Subcutaneous abdominal adipose tissue (tissue), 5 donors: Measurements from ENCODE around the gene PHYKPL.
"Not testable (repeated sequence)": the region's sequence is repeated elsewhere in the genome, so short reads cannot be mapped to it uniquely, and the experiment has no call there.

Experiments
- H3K27ac ChIP-seq: one replicate; pipeline ENCODE4 v1.7.0; 2013; ENCODE audit warnings: low read depth, mild to moderate bottlenecking, inconsistent platforms, low read length, moderate library complexity
- H3K27me3 ChIP-seq, 5 donors: one replicate each; pipeline ENCODE4 v1.7.0; 2013; ENCODE audit warnings: low read length in 5 of 5, inconsistent platforms in 1 of 5; ENCODE audit not compliant: control insufficient read depth in 5 of 5, insufficient read depth in 4 of 5
- H3K36me3 ChIP-seq, 5 donors: one replicate each; pipeline ENCODE4 v1.7.0; 2013; ENCODE audit warnings: low read length in 5 of 5; ENCODE audit not compliant: control insufficient read depth in 5 of 5, insufficient read depth in 5 of 5
- H3K4me1 ChIP-seq, 5 donors: one replicate each; pipeline ENCODE4 v1.7.0; 2013; ENCODE audit warnings: low read length in 5 of 5, mild to moderate bottlenecking in 3 of 5, moderate library complexity in 1 of 5; ENCODE audit not compliant: control insufficient read depth in 5 of 5, insufficient read depth in 5 of 5
- H3K4me3 ChIP-seq, 5 donors: one replicate each; pipeline ENCODE4 v1.7.0; 2013; ENCODE audit warnings: low read length in 5 of 5, low read depth in 1 of 5
- H3K9ac ChIP-seq, 5 donors: one replicate each; pipeline ENCODE4 v1.7.0; 2013; ENCODE audit warnings: low read length in 5 of 5, mild to moderate bottlenecking in 4 of 5, moderate library complexity in 3 of 5
- H3K9me3 ChIP-seq, 5 donors: one replicate each; pipeline ENCODE4 v1.7.0; 2013; ENCODE audit warnings: low read length in 5 of 5; ENCODE audit not compliant: control insufficient read depth in 5 of 5
- donor health status: healthy.
- donor health status: healthy.
- donor health status: healthy.
- donor health status: healthy.
- donor health status: healthy.

Gene PHYKPL

DNA sequence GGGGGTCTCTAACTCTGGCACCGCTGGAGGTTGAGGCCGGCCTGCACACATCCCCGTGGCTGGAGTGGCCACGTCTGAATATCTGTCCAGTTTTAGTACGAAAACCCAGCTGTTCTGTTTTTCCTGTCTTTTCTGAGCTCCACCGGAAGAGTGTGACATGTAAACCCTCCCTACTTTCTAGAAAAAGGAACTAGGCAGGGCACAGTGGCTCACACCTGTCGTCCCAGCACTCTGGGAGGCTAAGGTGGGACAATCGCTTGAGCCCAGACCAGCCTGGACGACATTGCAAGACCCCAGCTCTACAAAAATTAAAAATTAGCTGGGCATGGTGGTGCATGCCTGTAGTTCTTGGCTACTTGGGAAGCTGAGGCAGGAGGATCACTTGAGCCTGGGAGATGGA, 8.2 kb upstream of the PHYKPL start:
- no peak overlapping the region for H3K27ac ChIP-seq
- no peak overlapping the region for H3K4me3 ChIP-seq
- peaks cover 0 to 62% (median 27%) of the 10 kb centered on the region in 5 donors for H3K4me1 ChIP-seq

DNA sequence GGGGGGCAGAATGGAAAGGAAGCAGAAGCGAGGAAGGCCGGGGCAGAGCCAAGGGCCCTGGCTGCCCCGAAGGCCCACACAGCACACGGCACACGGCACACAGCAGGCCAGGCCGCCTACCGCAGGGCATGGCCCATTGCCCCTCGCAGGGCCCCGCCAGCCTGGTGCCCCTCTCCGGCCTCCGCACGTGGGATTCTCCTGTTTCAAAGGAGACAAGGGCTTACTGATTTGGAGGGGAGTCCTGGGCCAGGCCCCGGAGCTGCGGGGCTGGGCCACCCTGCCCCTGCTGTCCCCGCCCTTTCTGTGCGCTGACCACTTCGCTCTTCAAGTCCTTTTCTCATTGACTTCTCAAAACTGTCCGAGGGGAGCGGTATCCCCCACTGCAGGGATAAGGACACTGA, 7.7 kb upstream of the PHYKPL start:
- Histone ChIP-seq H3K4me1 (peaks cover 0 to 66% (median 32%) of the 10 kb centered on the region in 5 donors), H3K27me3 (no peaks in the 10 kb centered on the region), H3K4me3 (no peak overlapping the region), H3K27ac (no peak overlapping the region), H3K36me3 (no peaks in the 10 kb centered on the region), H3K9me3 (no peaks in the 10 kb centered on the region), H3K9ac (no peak overlapping the region)

More for the DNA sequence above, 8.2 kb upstream of the PHYKPL start:
- Histone ChIP-seq H3K36me3 (no peaks in the 10 kb centered on the region), H3K27me3 (no peaks in the 10 kb centered on the region), H3K9ac (peak overlapping the region in 1 of 5 donors; percentile 6), H3K9me3 (no peaks in the 10 kb centered on the region)

DNA sequence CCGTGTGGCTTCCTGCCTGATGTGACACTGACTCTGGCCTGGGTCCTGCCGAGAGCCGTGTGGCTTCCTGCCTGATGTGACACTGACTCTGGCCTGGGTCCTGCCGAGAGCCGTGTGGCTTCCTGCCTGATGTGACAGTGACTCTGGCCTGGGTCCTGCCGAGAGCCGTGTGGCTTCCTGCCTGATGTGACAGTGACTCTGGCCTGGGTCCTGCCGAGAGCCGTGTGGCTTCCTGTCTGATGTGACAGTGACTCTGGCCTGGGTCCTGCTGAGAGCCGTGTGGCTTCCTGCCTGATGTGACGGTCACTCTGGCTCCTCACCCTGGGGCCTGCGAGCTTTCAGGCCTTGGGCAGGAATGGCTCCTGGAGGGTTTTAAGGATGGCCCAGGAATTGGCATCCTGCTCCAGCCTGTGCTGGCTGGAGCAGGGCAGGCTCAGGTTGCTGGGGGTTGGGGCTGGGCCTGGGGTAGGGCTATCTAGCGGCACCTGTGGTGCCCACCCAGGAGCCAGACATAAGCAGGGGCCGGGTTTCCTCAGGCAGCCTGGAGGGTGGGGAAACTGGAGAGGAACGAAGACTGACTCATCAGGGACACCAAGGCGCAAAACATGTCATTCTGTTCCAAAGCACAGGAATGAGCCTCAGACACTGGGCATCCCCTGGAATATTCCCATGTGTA, 7.2 kb upstream of the PHYKPL start:
- H3K9me3 ChIP-seq, H3K36me3 ChIP-seq, H3K9ac ChIP-seq, H3K27me3 ChIP-seq, H3K27ac ChIP-seq, H3K4me3 ChIP-seq: not testable (repeated sequence)
- H3K4me1 ChIP-seq, result peaks cover 0 to 72% (median 37%) of the 10 kb centered on the region in 5 donors

DNA sequence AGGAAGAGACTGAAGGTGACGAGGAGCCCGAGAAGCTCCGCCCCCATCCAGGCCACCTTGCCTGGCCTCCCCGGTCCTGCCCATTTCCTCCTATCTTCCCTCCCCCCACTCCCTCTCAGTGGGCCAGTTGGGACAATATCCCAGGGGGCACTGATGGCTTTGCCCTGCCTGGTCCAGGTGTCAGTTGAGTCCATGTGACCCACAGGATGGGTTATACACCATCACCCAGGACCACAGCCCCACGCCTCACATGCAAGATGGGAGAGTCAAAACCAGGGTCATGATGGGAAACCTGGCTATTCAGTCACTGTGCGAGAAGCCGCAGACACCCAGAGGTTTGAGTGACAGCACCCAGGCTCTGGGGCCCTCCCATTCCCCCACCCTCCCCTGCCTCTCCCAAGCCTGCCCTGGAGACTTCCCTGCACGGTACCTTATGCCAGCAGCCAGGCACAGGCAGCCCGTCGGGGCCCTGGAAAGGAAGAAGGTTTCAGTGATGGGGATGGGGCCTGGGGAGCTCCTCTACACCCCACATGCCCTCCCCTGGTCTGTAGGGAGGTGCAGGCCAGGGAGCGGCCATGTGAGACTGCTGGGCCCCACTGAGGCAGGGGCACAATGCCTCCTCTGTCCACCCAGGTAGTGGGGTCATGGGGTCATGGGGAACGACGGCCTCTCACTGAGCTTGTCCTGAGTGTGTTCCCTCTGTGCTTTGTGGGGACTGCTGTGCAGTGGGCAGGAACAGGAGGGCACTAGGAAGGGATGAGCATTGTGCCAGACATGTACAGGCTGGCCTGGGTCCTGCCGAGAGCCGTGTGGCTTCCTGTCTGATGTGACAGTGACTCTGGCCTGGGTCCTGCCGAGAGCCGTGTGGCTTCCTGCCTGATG, 6.3 kb upstream of the PHYKPL start:
- Histone ChIP-seq H3K27me3 (no peaks in the 10 kb centered on the region), H3K9me3 (no peaks in the 10 kb centered on the region), H3K4me1 (peaks cover 0 to 79% (median 41%) of the 10 kb centered on the region in 5 donors), H3K9ac (peak overlapping the region in 2 of 5 donors; percentile 26 to 41), H3K36me3 (no peaks in the 10 kb centered on the region), H3K4me3 (no peak overlapping the region), H3K27ac (no peak overlapping the region)

DNA sequence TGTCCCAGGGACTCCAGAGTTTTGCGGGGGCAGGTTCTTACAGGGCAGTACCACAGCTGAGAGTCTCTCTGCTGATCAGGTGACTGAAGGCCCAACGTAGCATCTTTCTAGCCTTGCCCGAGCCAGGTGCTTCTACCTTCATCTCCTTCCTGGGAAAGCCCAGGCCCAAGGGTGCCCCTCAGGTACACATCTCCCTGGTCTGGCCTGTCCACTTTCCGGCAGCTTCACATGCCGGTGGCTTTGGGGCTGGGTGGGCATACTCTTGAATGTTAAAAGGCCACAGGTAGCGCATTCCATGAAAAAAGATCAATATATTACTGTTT, 5.7 kb upstream of the PHYKPL start:
- peak overlapping the region in 1 of 5 donors; percentile 41 for H3K9ac ChIP-seq
- H3K36me3 ChIP-seq, result no peaks in the 10 kb centered on the region
- no peaks in the 10 kb centered on the region for H3K27me3 ChIP-seq
- no peak overlapping the region for H3K4me3 ChIP-seq
- no peak overlapping the region for H3K27ac ChIP-seq
- peaks cover 0 to 81% (median 41%) of the 10 kb centered on the region in 5 donors for H3K4me1 ChIP-seq
- H3K9me3 ChIP-seq, result no peaks in the 10 kb centered on the region

DNA sequence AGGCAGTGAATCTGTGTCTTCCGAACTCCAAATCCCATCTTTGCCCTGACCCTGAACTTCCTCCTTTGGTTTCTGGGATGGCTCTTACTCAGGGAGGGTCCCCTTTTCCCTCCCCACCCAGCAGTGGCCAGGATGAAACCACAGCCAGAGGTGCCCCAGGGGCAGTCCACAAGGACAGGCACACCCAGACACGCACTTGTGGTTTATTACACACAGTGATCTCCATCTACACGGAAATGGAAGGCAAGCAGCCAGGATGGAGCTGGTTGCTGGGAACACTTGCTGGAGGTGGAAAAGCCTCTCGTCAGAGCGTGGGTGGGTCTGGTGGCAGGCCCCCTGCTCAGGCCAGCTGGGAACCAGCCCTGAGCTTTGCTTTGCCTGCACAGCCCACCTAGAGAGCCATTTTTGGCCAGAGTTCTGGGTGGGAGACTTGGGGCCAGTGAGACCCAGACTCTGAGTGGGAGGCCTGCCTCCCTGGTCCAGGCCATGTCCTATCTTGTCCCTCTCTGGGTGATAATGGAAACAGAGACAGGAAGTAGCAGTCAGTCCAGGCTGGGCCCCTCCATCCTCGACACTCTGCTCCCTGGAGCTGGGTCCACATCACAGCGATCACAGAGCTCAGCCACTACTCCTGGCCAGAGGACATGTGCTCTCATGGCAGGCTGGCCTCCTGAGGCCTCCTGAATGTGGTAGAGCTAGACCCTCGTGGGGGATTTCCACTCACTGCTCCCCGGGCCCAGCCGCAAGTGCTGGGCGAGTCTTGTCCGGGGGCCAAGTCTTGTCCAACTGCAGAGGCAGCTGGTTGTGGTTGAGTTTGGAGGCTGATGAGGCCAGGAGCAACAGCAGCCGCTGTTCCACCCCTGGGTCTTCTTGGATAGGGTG, 5.1 kb upstream of the PHYKPL start:
- no peaks in the 10 kb centered on the region for H3K36me3 ChIP-seq
- H3K27ac ChIP-seq, result no peak overlapping the region

DNA sequence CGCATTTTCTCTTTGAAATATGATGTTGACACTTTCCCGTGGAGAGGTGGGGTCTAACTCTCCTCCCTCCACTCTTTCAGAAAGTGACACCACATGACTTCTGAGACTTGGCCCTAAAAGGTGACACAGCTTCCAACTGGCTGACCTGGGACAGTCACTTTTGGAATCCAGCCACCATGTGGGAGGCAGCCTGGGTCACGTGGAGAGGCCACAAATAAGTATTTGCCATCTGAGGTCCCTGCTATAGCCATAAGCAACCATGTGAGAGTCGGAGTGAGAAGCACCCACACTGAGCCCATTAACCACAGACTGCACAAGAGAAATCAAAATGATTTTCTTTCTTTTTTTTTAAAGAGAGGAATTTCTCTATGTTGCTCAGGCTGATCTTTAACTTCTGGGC, 4.1 kb upstream of the PHYKPL start:
- peaks cover 2 to 89% (median 48%) of the 10 kb centered on the region in 5 donors for H3K4me1 ChIP-seq
- no peaks in the 10 kb centered on the region for H3K9me3 ChIP-seq
- no peak overlapping the region for H3K27ac ChIP-seq
- H3K9ac ChIP-seq, result no peak overlapping the region
- H3K4me3 ChIP-seq, result no peak overlapping the region
- no peaks in the 10 kb centered on the region for H3K27me3 ChIP-seq
- H3K36me3 ChIP-seq, result no peaks in the 10 kb centered on the region

More for the DNA sequence above, 5.1 kb upstream of the PHYKPL start:
- H3K27me3 ChIP-seq, result no peaks in the 10 kb centered on the region
- H3K4me1 ChIP-seq, result peaks cover 2 to 87% (median 45%) of the 10 kb centered on the region in 5 donors
- peak overlapping the region in 1 of 5 donors; percentile 41 for H3K9ac ChIP-seq
- no peak overlapping the region for H3K4me3 ChIP-seq
- H3K9me3 ChIP-seq, result no peaks in the 10 kb centered on the region

- Histone ChIP-seq H3K4me1 (peaks cover 4 to 89% (median 54%) of the 10 kb centered on the region in 5 donors), H3K4me3 (no peak overlapping the region), H3K27me3 (no peaks in the 10 kb centered on the region), H3K9ac (no peak overlapping the region), H3K27ac (no peak overlapping the region), H3K36me3 (peaks cover 0 to 3% (median 0%) of the 10 kb centered on the region in 5 donors), H3K9me3 (no peaks in the 10 kb centered on the region)
These were observed 3.5 kb upstream of the PHYKPL start for GRCh38 chr5:178236126-178236525.

DNA sequence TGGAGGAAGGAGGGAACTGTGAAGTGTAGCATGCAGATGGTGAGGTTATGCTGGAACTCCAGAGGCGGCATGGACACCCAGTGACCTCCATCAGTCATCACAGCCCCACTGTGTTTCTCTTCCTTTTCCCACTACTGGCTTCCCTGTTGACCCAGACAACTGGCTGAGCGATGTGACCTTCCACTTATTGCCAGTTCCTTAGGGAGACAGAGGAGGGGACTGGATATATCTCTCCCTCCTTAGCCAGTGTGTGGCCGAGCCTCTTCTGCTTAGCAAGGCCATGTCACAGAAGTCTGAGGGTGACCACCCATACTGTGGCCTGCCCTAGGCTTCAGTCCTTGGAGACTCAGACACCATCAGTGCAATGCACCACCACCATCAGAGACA, 3.0 kb upstream of the PHYKPL start:
- no peak overlapping the region for H3K9ac ChIP-seq
- no peak overlapping the region for H3K4me3 ChIP-seq
- no peaks in the 10 kb centered on the region for H3K9me3 ChIP-seq
- peaks cover 8 to 89% (median 59%) of the 10 kb centered on the region in 5 donors for H3K4me1 ChIP-seq
- H3K27ac ChIP-seq, result no peak overlapping the region
- H3K36me3 ChIP-seq, result peaks cover 0 to 6% (median 0%) of the 10 kb centered on the region in 5 donors
- no peaks in the 10 kb centered on the region for H3K27me3 ChIP-seq
